Smooth muscle cell (in vitro differentiated cells): ENCODE results near the gene GRIA1. TPM values are rescaled to one million over a fixed set of nuclear protein-coding genes. Genes with fewer than 3 reads are reported as not detected.

Source experiments
- DNase-seq: peaks from one replicate; lab custom pipeline; 2025; ENCODE audit not compliant: unreplicated experiment; lab: John Stamatoyannopoulos, UW
- H2AFZ ChIP-seq: fragments of 200-600 bp; sonication (generic); 2 replicates; pipeline ENCODE4 v1.6.0; 2016; ENCODE audit warnings: antibody characterized with exemption, low read depth, mild to moderate bottlenecking
- H3F3A ChIP-seq: fragments of 200-600 bp; sonication (generic); 2 replicates; pipeline ENCODE4 v1.6.0; 2017; ENCODE audit warnings: antibody characterized with exemption, low read depth
- H3K27ac ChIP-seq: fragments of 200-600 bp; sonication (generic); 2 replicates; pipeline ENCODE4 v1.5.1; 2016; ENCODE audit warnings: low read depth, mild to moderate bottlenecking
- H3K27me3 ChIP-seq: fragments of 200-600 bp; sonication (generic); 2 replicates; pipeline ENCODE4 v1.6.1; 2016; ENCODE audit warnings: low read depth, mild to moderate bottlenecking
- H3K36me3 ChIP-seq: fragments of 200-600 bp; sonication (generic); 2 replicates; pipeline ENCODE4 v1.5.1; 2016; ENCODE audit warnings: low read depth
- H3K4me1 ChIP-seq: fragments of 200-600 bp; sonication (generic); 2 replicates; pipeline ENCODE4 v1.5.1; 2016; ENCODE audit warnings: low read depth
- H3K4me2 ChIP-seq: fragments of 200-600 bp; sonication (generic); 2 replicates; pipeline ENCODE4 v1.6.0; 2016; ENCODE audit warnings: mild to moderate bottlenecking
- H3K4me3 ChIP-seq: fragments of 200-600 bp; sonication (generic); 2 replicates; pipeline ENCODE4 v1.5.1; 2016; ENCODE audit warnings: mild to moderate bottlenecking
- H3K79me2 ChIP-seq: fragments of 200-600 bp; sonication (generic); 2 replicates; pipeline ENCODE4 v1.6.0; 2016; ENCODE audit warnings: low read depth, mild to moderate bottlenecking
- H3K9ac ChIP-seq: fragments of 200-600 bp; sonication (generic); 2 replicates; pipeline ENCODE4 v1.6.0; 2016; ENCODE audit warnings: low read depth
- H3K9me3 ChIP-seq: fragments of 200-600 bp; sonication (generic); replicated peaks from 2 replicates; pipeline ENCODE4 v1.5.1; 2016; ENCODE audit warnings: low read depth
- H4K20me1 ChIP-seq: fragments of 200-600 bp; sonication (generic); 2 replicates; pipeline ENCODE4 v1.6.0; 2016; ENCODE audit warnings: low read depth
- WGBS: methylation state at CpG from one replicate; pipeline ENCODE4 v1.1.7; 2016; ENCODE audit warnings: low lambda C conversion rate; 5-methylcytosine and 5-hydroxymethylcytosine counted together
- polyA plus RNA-seq: library from polyadenylated mRNA; unstranded; fragments of >200 nt; fragmentation: Nextera tagmentation; extraction: Ambion mirVana; gene quantifications from 2 replicates; pipeline ENCODE4 v1.2.1, GENCODE V29; 2016
- total RNA-seq: library from RNA; depleted of rRNA; stranded (reverse); fragments of >200 nt; gene quantifications from 2 replicates; pipeline ENCODE4 v1.2.3, GENCODE V29; 2014
- TF ChIP-seq, protein P1 (sequence below): fragments of 200-600 bp; sonication (generic); IDR thresholded peaks from 2 replicates; pipeline ENCODE4 v1.5.1; 2017; ENCODE audit warnings: borderline replicate concordance, mild to moderate bottlenecking, antibody characterized with exemption; ENCODE audit not compliant: insufficient read depth, poor library complexity, severe bottlenecking

The GRIA1 gene
- total and polyA plus RNA-seq, 2 experiments from 2014 or later, result 0.17 to 0.94 TPM

DNA sequence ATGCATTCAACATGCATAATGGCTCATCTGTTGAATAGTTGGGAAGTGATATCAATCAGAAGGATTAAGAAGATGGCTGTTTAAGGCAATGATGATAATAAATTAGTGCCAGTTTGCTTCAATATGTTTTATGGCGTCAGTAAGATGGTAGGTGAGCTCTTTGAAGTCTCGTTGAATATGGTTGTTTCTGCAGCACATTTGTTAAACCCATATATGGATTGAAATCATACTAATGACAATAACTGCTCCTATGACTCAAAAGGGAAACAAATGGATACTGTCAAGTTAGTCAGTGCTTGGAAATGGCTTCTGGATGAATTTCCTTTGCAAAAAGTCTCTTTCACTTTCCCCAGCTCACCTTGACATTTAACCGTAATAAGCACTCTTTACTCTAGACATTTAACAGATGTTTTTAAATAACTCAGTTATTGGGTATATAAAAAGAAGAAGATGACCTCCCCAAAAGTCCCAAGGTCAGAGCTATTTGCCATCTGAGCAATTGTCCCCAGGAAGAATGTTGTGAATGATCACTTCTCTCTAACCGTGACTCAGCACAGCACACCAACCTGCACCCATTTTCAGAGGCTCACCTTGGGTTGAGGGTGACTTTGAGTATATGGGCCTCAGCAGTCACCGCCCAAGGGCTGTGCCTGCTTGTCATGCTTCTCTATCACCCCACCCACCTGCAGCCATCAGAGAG is 133.4 kb downstream of the GRIA1 start:
- Histone ChIP-seq H3K4me1 (peaks cover 9% of the 10 kb centered on the region), H4K20me1 (no peaks in the 10 kb centered on the region), H2AFZ (no peak overlapping the region), H3K27me3 (no peaks in the 10 kb centered on the region), H3F3A (peaks cover 9% of the 10 kb centered on the region), H3K79me2 (no peaks in the 10 kb centered on the region), H3K4me2 (no peak overlapping the region), H3K27ac (no peak overlapping the region), H3K9ac (no peak overlapping the region), H3K9me3 (no peaks in the 10 kb centered on the region), H3K36me3 (no peaks in the 10 kb centered on the region), H3K4me3 (no peak overlapping the region)
- DNase-seq, result no peak
- WGBS, result 79% methylated on average over 5 of the region's 5 CpGs
- TF ChIP-seq, protein P1, sequence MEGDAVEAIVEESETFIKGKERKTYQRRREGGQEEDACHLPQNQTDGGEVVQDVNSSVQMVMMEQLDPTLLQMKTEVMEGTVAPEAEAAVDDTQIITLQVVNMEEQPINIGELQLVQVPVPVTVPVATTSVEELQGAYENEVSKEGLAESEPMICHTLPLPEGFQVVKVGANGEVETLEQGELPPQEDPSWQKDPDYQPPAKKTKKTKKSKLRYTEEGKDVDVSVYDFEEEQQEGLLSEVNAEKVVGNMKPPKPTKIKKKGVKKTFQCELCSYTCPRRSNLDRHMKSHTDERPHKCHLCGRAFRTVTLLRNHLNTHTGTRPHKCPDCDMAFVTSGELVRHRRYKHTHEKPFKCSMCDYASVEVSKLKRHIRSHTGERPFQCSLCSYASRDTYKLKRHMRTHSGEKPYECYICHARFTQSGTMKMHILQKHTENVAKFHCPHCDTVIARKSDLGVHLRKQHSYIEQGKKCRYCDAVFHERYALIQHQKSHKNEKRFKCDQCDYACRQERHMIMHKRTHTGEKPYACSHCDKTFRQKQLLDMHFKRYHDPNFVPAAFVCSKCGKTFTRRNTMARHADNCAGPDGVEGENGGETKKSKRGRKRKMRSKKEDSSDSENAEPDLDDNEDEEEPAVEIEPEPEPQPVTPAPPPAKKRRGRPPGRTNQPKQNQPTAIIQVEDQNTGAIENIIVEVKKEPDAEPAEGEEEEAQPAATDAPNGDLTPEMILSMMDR, result no peak

DNA sequence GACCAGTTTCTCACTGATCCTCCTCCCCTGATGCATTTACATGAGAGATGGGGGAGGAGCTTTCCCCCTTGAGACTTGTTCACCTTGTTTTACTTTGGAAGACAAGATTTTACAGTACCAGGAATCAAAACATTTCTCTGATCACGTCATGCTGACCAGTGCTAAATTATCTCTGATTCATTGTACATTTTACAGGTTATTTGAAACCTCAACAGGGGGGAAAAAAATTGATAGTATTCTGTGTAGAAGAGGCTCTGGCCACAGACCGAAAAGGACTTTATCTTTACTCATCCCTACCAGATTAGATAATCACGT is 133.9 kb downstream of the GRIA1 start:
- Histone ChIP-seq H3K4me1 (peaks cover 9% of the 10 kb centered on the region), H4K20me1 (no peaks in the 10 kb centered on the region), H3K9ac (no peak overlapping the region), H3K79me2 (no peaks in the 10 kb centered on the region), H3F3A (peaks cover 6% of the 10 kb centered on the region), H2AFZ (no peak overlapping the region), H3K9me3 (no peaks in the 10 kb centered on the region), H3K4me2 (no peak overlapping the region), H3K36me3 (no peaks in the 10 kb centered on the region), H3K27me3 (no peaks in the 10 kb centered on the region), H3K27ac (no peak overlapping the region), H3K4me3 (no peak overlapping the region)
- no peak for DNase-seq
- 49% methylated on average over 3 of the region's 3 CpGs for WGBS
- TF ChIP-seq, protein P1, result no peak

DNA sequence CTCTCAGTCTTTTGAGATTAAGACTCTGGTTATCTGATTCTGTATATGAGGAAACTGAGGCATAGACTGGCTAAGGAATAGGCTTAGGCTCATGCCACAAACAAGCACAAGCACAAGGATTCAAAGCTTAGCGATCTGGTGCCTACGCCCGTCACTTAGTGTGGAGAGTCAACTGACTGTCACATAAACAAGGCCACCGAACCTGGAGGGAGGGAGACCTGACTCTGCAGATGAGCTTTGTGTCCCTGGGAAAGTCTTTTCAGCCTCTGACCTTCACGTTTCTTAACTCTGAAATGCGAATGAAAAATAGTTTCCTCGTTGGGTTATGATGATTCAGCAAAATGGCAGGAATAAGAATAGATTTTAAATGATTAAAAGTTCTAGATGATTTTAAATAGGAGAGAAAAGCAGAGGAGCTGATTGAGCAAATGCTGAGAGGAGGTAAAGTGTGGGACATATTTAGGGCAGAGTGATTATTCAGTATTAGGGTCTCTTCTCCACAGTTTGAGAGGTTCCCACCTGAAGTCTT is 135.4 kb downstream of the GRIA1 start:
- Histone ChIP-seq H3K9ac (no peak overlapping the region), H3K4me3 (no peak overlapping the region), H2AFZ (no peak overlapping the region)

More for the DNA sequence above, 135.4 kb downstream of the GRIA1 start:
- Histone ChIP-seq H3F3A (peaks cover 6% of the 10 kb centered on the region), H3K4me2 (no peak overlapping the region), H3K27me3 (no peaks in the 10 kb centered on the region), H3K27ac (no peak overlapping the region), H3K79me2 (no peaks in the 10 kb centered on the region), H3K4me1 (peaks cover 9% of the 10 kb centered on the region), H4K20me1 (no peaks in the 10 kb centered on the region), H3K36me3 (no peaks in the 10 kb centered on the region), H3K9me3 (no peaks in the 10 kb centered on the region)
- TF ChIP-seq, protein P1, result no peak
- 96% methylated on average over 7 of the region's 7 CpGs for WGBS
- no peak for DNase-seq
